Lower leg skin (tissue), 4 donors: ENCODE data around the gene RRP1B. TPM values are rescaled to one million over a fixed set of nuclear protein-coding genes. Genes with fewer than 3 reads are reported as not detected.

Experiments used
- DNase-seq, 2 donors: peaks; one replicate each; pipeline ENCODE4 v3.0.0-alpha.2; 2019; ENCODE audit warnings: low spot score in 2 of 2
- H3K4me3 ChIP-seq: fragments of 200-600 bp; sonication (generic); 2 replicates; pipeline ENCODE4 v1.5.1; 2017; ENCODE audit warnings: mild to moderate bottlenecking, low read depth; ENCODE audit not compliant: poor library complexity, severe bottlenecking
- CTCF ChIP-seq, 3 donors: fragments of 450-650 bp; IDR thresholded peaks; one replicate each; pipeline ENCODE4 v1.5.1; 2016; ENCODE audit warnings: antibody characterized with exemption in 3 of 3, mild to moderate bottlenecking in 3 of 3, moderate library complexity in 2 of 3
- POLR2A ChIP-seq, 2 donors: fragments of 450-650 bp; IDR thresholded peaks; one replicate each; pipeline ENCODE4 v1.6.1; 2016 to 2017; ENCODE audit warnings: antibody characterized with exemption in 2 of 2, mild to moderate bottlenecking in 1 of 2, moderate library complexity in 1 of 2
- WGBS, 2 donors: methylation state at CpG; one replicate each; pipeline ENCODE4 v1.1.5; 2018; 5-methylcytosine and 5-hydroxymethylcytosine counted together
- intact Hi-C: fragments of 100-400 bp; cut with DNase I; formaldehyde crosslinking; loops from one replicate; pipeline ENCODE4 v1.15.0; 2023; ENCODE audit warnings: low total_unique reads
- total RNA-seq, 4 donors: library from RNA; depleted of rRNA; stranded (reverse); fragments of >200 nt; gene quantifications; one replicate each; pipeline ENCODE4 v1.1.0, GENCODE V29; 2016

Gene RRP1B
- total RNA-seq, 4 donors from 2014 or later: 15.4 to 22.2 (median 19.5) TPM

GRCh38 chr21:43658769-43659135, 608 bp upstream of the RRP1B start:
- intact Hi-C loops: no loop called here
- no peak for TF ChIP-seq POLR2A (IDR thresholded peaks at IDR 0.05)
- TF ChIP-seq CTCF (IDR thresholded peaks at IDR 0.05): no peak
- WGBS, 2 donors: 89% methylated on average over 23 of the region's 23 CpGs
- no peak overlapping the region for H3K4me3 ChIP-seq
- DNase-seq: peak in 1 of 2 donors; percentile 82

- TF ChIP-seq POLR2A (IDR thresholded peaks at IDR 0.05) (no peak), CTCF (IDR thresholded peaks at IDR 0.05) (no peak)
- intact Hi-C loops: loop anchor here (10.0 kb wide), 2 partner anchors 63 to 123 kb away; partner anchors contain the start of gene RRP1
- 74 to 76% methylated on average over 6 of the region's 6 CpGs for WGBS, 2 donors
- DNase-seq: no peak
- H3K4me3 ChIP-seq: no peak overlapping the region
Measured at GRCh38 chr21:43662286-43662685, 2.9 kb downstream of the RRP1B start.

GRCh38 chr21:43663033-43663432, 3.7 kb downstream of the RRP1B start:
- H3K4me3 ChIP-seq: no peak overlapping the region
- intact Hi-C loops: loop anchor here (10.0 kb wide), 2 partner anchors 62 to 122 kb away; partner anchors contain the start of gene RRP1
- TF ChIP-seq POLR2A (IDR thresholded peaks at IDR 0.05) (no peak), CTCF (IDR thresholded peaks at IDR 0.05) (no peak)
- no peak for DNase-seq
- WGBS, 2 donors: 85 to 90% methylated on average over 9 of the region's 9 CpGs

DNA sequence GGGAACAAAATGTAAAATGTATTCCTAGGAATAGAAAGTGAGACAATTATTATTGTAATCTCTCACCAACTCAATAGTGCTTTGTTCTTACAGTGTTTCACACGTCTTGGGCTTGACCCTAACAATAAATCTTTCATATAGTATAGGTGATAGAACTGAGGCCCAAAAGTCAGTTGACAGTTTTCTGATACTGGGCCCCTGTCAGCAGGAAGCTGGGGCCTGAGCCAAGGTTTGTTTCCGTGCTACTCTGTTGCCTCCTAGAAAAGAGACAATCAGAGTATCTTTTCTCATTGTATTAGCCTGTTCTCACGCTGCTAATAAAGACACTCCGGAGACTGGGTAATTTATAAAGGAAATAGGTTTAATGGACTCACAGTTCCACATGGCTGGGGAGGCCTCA, 5.0 kb downstream of the RRP1B start:
- peak in 1 of 2 donors; percentile 48 for DNase-seq
- no peak overlapping the region for H3K4me3 ChIP-seq
- TF ChIP-seq CTCF (IDR thresholded peaks at IDR 0.05) (no peak), POLR2A (IDR thresholded peaks at IDR 0.05) (no peak)
- 63 to 72% methylated on average over 4 of the region's 4 CpGs for WGBS, 2 donors
- intact Hi-C loops: loop anchor here (10.0 kb wide), 2 partner anchors 60 to 120 kb away; partner anchors contain the start of gene RRP1

- no peak overlapping the region for H3K4me3 ChIP-seq
- intact Hi-C loops: loop anchor here (10.0 kb wide), 2 partner anchors 59 to 119 kb away; partner anchors contain the start of gene RRP1
- TF ChIP-seq CTCF (IDR thresholded peaks at IDR 0.05) (no peak), POLR2A (IDR thresholded peaks at IDR 0.05) (no peak)
- WGBS, 2 donors: 71 to 93% methylated on average over 4 of the region's 4 CpGs
- no peak for DNase-seq
Measured at GRCh38 chr21:43665879-43666278, 6.5 kb downstream of the RRP1B start.
